Activated CD8-positive, alpha-beta T cell treated with anti-CD3 and anti-CD28 coated beads for 36 hours (primary cell): Measurements from ENCODE around the gene CLEC1A. TPM values are rescaled to one million over a fixed set of nuclear protein-coding genes. Genes with fewer than 3 reads are reported as not detected.

Experiments used
- ATAC-seq: fragments of 200-7000 bp; cut with Tn5 transposase; one replicate; pipeline ENCODE4 v1.10.0; 2021; ENCODE audit warnings: mild to moderate bottlenecking, moderate library complexity
- CTCF ChIA-PET: fragments of 350-600 bp; sonication (Branson Sonifier 250); formaldehyde crosslinking; loops from one replicate; lab custom pipeline; 2021; ENCODE audit warnings: antibody characterized with exemption; lab: Charles Lee
- POLR2A ChIA-PET: fragments of 350-600 bp; sonication (Branson Sonifier 250); formaldehyde crosslinking; loops from one replicate; lab custom pipeline; 2021; ENCODE audit warnings: antibody characterized with exemption; lab: Charles Lee
- DNase-seq: peaks from one replicate; pipeline ENCODE4 v3.0.0-alpha.2; 2020
- H3K27ac Mint-ChIP-seq: one replicate; pipeline ENCODE4 v1.8.0; 2021; ENCODE audit warnings: mild to moderate bottlenecking, mixed read lengths
- H3K27me3 Mint-ChIP-seq: one replicate; pipeline ENCODE4 v1.8.0; 2021; ENCODE audit warnings: mixed read lengths
- H3K36me3 Mint-ChIP-seq: one replicate; pipeline ENCODE4 v1.8.0; 2021; ENCODE audit warnings: low read depth, mixed read lengths
- H3K4me1 Mint-ChIP-seq: one replicate; pipeline ENCODE4 v1.8.0; 2021; ENCODE audit warnings: low read depth, mixed read lengths
- H3K4me3 Mint-ChIP-seq: one replicate; pipeline ENCODE4 v1.8.0; 2021; ENCODE audit warnings: mild to moderate bottlenecking, moderate library complexity, mixed read lengths
- H3K9me3 Mint-ChIP-seq: one replicate; pipeline ENCODE4 v1.8.0; 2021; ENCODE audit warnings: mixed read lengths
- intact Hi-C: fragments of 100-400 bp; cut with micrococcal nuclease; formaldehyde crosslinking; loops from one replicate; pipeline ENCODE4 v1.10.0; 2022
- total RNA-seq, 2 experiments: library from RNA; stranded (reverse); gene quantifications; one replicate each; pipeline ENCODE4 v1.2.3, GENCODE V29; 2021
- TF ChIP-seq, protein P1 (sequence below): fragments of 200-600 bp; IDR thresholded peaks from one replicate; pipeline ENCODE4 v1.8.0; 2022; ENCODE audit warnings: antibody characterized with exemption, mild to moderate bottlenecking

The CLEC1A gene
- total RNA-seq, 2 experiments from 2014 or later: not detected

- Mint-ChIP-seq H3K27me3 (peaks cover 1% of the 10 kb centered on the region), H3K27ac (no peak overlapping the region), H3K36me3 (no peaks in the 10 kb centered on the region), H3K9me3 (peaks cover 3% of the 10 kb centered on the region), H3K4me1 (no peaks in the 10 kb centered on the region), H3K4me3 (no peak overlapping the region)
- intact Hi-C loops: no loop called here
- ChIA-PET POLR2A (interaction anchor here (1.4 kb wide), 1 partner anchor 13 kb away, joined by 3 read pairs; no protein-coding TSS in a partner anchor), CTCF (no interaction called here)
- no peak for DNase-seq
- ATAC-seq: no peak
- TF ChIP-seq, protein P1, sequence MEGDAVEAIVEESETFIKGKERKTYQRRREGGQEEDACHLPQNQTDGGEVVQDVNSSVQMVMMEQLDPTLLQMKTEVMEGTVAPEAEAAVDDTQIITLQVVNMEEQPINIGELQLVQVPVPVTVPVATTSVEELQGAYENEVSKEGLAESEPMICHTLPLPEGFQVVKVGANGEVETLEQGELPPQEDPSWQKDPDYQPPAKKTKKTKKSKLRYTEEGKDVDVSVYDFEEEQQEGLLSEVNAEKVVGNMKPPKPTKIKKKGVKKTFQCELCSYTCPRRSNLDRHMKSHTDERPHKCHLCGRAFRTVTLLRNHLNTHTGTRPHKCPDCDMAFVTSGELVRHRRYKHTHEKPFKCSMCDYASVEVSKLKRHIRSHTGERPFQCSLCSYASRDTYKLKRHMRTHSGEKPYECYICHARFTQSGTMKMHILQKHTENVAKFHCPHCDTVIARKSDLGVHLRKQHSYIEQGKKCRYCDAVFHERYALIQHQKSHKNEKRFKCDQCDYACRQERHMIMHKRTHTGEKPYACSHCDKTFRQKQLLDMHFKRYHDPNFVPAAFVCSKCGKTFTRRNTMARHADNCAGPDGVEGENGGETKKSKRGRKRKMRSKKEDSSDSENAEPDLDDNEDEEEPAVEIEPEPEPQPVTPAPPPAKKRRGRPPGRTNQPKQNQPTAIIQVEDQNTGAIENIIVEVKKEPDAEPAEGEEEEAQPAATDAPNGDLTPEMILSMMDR: no peak
These were observed 12.7 kb upstream of the CLEC1A start for GRCh38 chr12:10111451-10111850.

- POLR2A ChIA-PET: interaction anchor here (1.4 kb wide), 1 partner anchor 12 kb away, joined by 3 read pairs; no protein-coding TSS in a partner anchor
- H3K4me1 Mint-ChIP-seq: no peaks in the 10 kb centered on the region
- TF ChIP-seq, protein P1: no peak
- no peak overlapping the region for H3K4me3 Mint-ChIP-seq
- intact Hi-C loops: no loop called here
- ATAC-seq: no peak
- H3K36me3 Mint-ChIP-seq: no peaks in the 10 kb centered on the region
- H3K27ac Mint-ChIP-seq: no peak overlapping the region
- no peak for DNase-seq
- CTCF ChIA-PET: interaction anchor here (1.0 kb wide), 1 partner anchor 43 kb away, joined by 3 read pairs; no protein-coding TSS in a partner anchor
- peaks cover 10% of the 10 kb centered on the region for H3K27me3 Mint-ChIP-seq
- H3K9me3 Mint-ChIP-seq: peaks cover 3% of the 10 kb centered on the region
These were observed 11.6 kb upstream of the CLEC1A start for GRCh38 chr12:10110256-10110844.

DNA sequence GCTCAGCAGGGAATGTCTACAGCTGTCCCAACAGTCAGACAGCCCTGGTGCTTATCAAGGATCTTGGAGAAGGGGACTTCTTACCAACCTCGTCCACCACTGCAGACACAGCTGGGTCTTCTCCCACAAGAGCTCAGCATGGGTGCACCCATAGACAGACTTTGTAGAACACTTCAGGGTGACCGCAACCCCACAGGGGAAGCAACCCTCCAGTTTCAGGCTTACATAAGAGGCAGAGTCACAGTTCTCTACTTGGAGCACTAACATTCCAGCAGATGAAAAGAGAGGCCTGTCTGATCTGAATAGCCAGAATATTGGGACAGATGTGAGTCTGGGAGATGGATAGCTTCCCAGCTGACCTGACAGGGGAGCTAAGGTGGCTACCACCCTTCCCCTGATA, 3.5 kb upstream of the CLEC1A start:
- TF ChIP-seq, protein P1: no peak

DNA sequence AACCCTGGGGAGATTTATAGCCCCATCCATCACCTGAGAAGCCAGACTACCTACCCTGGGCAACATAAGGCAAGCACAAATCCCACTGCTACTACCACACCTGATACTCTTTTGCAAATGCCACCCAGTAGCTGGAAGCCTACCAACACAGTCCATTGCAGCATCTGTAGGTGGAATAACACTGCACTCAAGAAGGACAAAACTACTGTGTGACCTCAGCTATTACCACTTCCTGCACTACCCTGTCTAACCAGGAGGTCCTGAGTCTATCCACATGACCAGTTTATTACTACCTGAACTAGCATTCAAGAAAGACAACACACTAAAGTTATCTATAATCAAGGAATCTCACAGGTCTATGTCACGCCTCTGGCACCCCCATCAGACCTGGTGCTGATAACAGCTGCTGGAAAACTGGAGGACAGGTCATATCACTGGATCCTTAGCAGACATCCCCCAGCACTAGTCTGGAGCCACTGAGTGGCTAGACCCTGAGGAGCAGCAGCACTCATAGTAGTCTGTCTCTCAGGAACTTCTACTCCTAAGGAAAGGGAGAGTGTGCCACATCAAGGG, 2.9 kb upstream of the CLEC1A start:
- Mint-ChIP-seq H3K4me3 (no peak overlapping the region), H3K36me3 (no peaks in the 10 kb centered on the region), H3K27ac (no peak overlapping the region), H3K9me3 (peaks cover 7% of the 10 kb centered on the region), H3K4me1 (no peaks in the 10 kb centered on the region), H3K27me3 (peaks cover 13% of the 10 kb centered on the region)
- intact Hi-C loops: no loop called here
- TF ChIP-seq, protein P1: no peak
- ChIA-PET POLR2A (interaction anchor here (0.6 kb wide), 1 partner anchor 288 kb away, joined by 3 read pairs; no protein-coding TSS in a partner anchor), CTCF (no interaction called here)
- DNase-seq (no peak), ATAC-seq (no peak)

More for the DNA sequence above, 3.5 kb upstream of the CLEC1A start:
- ATAC-seq: no peak
- no peak for DNase-seq
- Mint-ChIP-seq H3K9me3 (peaks cover 9% of the 10 kb centered on the region), H3K4me1 (no peaks in the 10 kb centered on the region), H3K4me3 (no peak overlapping the region), H3K36me3 (no peaks in the 10 kb centered on the region), H3K27ac (no peak overlapping the region), H3K27me3 (peaks cover 14% of the 10 kb centered on the region)
- POLR2A ChIA-PET: interaction anchor here (0.6 kb wide), 1 partner anchor 289 kb away, joined by 3 read pairs; no protein-coding TSS in a partner anchor
- CTCF ChIA-PET: no interaction called here
- intact Hi-C loops: no loop called here

GRCh38 chr12:10101042-10101579, 2.3 kb upstream of the CLEC1A start:
- TF ChIP-seq, protein P1: no peak
- ChIA-PET POLR2A (no interaction called here), CTCF (no interaction called here)
- Mint-ChIP-seq H3K27me3 (peaks cover 12% of the 10 kb centered on the region), H3K27ac (no peak overlapping the region), H3K9me3 (peaks cover 7% of the 10 kb centered on the region), H3K4me3 (no peak overlapping the region), H3K4me1 (no peaks in the 10 kb centered on the region), H3K36me3 (no peaks in the 10 kb centered on the region)
- DNase-seq (no peak), ATAC-seq (no peak)
- intact Hi-C loops: no loop called here
